Measurements from ENCODE around the gene SSR1.

- no peak for TF ChIP-seq CTCF (IDR thresholded peaks at IDR 0.05; ENCODE audit: low read length)
- no peak for TF ChIP-seq EZH2 (optimal IDR thresholded peaks at IDR 0.05; ENCODE audit: low read depth, low read length)
Observed at GRCh38 chr6:7285416-7285815, 27.6 kb downstream of the SSR1 start.

Data from MM.1S (cell line).